Measurements from ENCODE around the gene DPYSL5. TPM values are rescaled to one million over a fixed set of nuclear protein-coding genes. Genes with fewer than 3 reads are reported as not detected.

DPYSL5 gene
- total RNA-seq, 1 donor from 2014 or later: 313 TPM

GRCh38 chr2:26816893-26817292, 31.0 kb upstream of the DPYSL5 start:
- peaks cover 9% of the 10 kb centered on the region for H3K4me1 Mint-ChIP-seq (ENCODE audit: low read depth, unreplicated experiment)
- H3K9me3 Mint-ChIP-seq (ENCODE audit: unreplicated experiment): peaks cover 3% of the 10 kb centered on the region
- no peak for TF ChIP-seq CTCF (IDR thresholded peaks at IDR 0.05; ENCODE audit: partially characterized antibody, unreplicated experiment)
- peaks cover 10% of the 10 kb centered on the region for H3K27me3 Mint-ChIP-seq (ENCODE audit: unreplicated experiment)
- H3K4me3 Mint-ChIP-seq (ENCODE audit: unreplicated experiment): no peak overlapping the region
- H3K36me3 Mint-ChIP-seq (ENCODE audit: unreplicated experiment): peaks cover 4% of the 10 kb centered on the region
- DNase-seq: no peak
- no peak overlapping the region for H3K27ac Mint-ChIP-seq (ENCODE audit: unreplicated experiment)

GRCh38 chr2:26818255-26818654, 29.7 kb upstream of the DPYSL5 start:
- no peak for TF ChIP-seq CTCF (IDR thresholded peaks at IDR 0.05; ENCODE audit: partially characterized antibody, unreplicated experiment)
- DNase-seq: no peak
- Mint-ChIP-seq H3K27ac (ENCODE audit: unreplicated experiment) (no peak overlapping the region), H3K36me3 (ENCODE audit: unreplicated experiment) (peaks cover 4% of the 10 kb centered on the region), H3K4me3 (ENCODE audit: unreplicated experiment) (no peak overlapping the region), H3K9me3 (ENCODE audit: unreplicated experiment) (peaks cover 3% of the 10 kb centered on the region), H3K4me1 (ENCODE audit: low read depth, unreplicated experiment) (peaks cover 9% of the 10 kb centered on the region), H3K27me3 (ENCODE audit: unreplicated experiment) (peaks cover 4% of the 10 kb centered on the region)

- Mint-ChIP-seq H3K9me3 (ENCODE audit: unreplicated experiment) (peaks cover 3% of the 10 kb centered on the region), H3K4me3 (ENCODE audit: unreplicated experiment) (no peak overlapping the region), H3K36me3 (ENCODE audit: unreplicated experiment) (no peaks in the 10 kb centered on the region), H3K27me3 (ENCODE audit: unreplicated experiment) (no peaks in the 10 kb centered on the region), H3K27ac (ENCODE audit: unreplicated experiment) (no peak overlapping the region), H3K4me1 (ENCODE audit: low read depth, unreplicated experiment) (peaks cover 9% of the 10 kb centered on the region)
- TF ChIP-seq CTCF (IDR thresholded peaks at IDR 0.05; ENCODE audit: partially characterized antibody, unreplicated experiment): no peak
- DNase-seq: no peak
Observed at GRCh38 chr2:26818972-26819371, 29.0 kb upstream of the DPYSL5 start.

- no peak for TF ChIP-seq CTCF (IDR thresholded peaks at IDR 0.05; ENCODE audit: partially characterized antibody, unreplicated experiment)
- DNase-seq: no peak
- no peaks in the 10 kb centered on the region for H3K9me3 Mint-ChIP-seq (ENCODE audit: unreplicated experiment)
- no peak overlapping the region for H3K27ac Mint-ChIP-seq (ENCODE audit: unreplicated experiment)
- H3K36me3 Mint-ChIP-seq (ENCODE audit: unreplicated experiment): no peaks in the 10 kb centered on the region
- H3K4me1 Mint-ChIP-seq (ENCODE audit: low read depth, unreplicated experiment): peaks cover 8% of the 10 kb centered on the region
- no peak overlapping the region for H3K4me3 Mint-ChIP-seq (ENCODE audit: unreplicated experiment)
- H3K27me3 Mint-ChIP-seq (ENCODE audit: unreplicated experiment): no peaks in the 10 kb centered on the region
Observed at GRCh38 chr2:26820932-26821331, 27.0 kb upstream of the DPYSL5 start.

- DNase-seq: no peak
- H3K9me3 Mint-ChIP-seq (ENCODE audit: unreplicated experiment): no peaks in the 10 kb centered on the region
- no peaks in the 10 kb centered on the region for H3K36me3 Mint-ChIP-seq (ENCODE audit: unreplicated experiment)
- H3K27me3 Mint-ChIP-seq (ENCODE audit: unreplicated experiment): no peaks in the 10 kb centered on the region
- H3K4me1 Mint-ChIP-seq (ENCODE audit: low read depth, unreplicated experiment): peaks cover 4% of the 10 kb centered on the region
- no peak for TF ChIP-seq CTCF (IDR thresholded peaks at IDR 0.05; ENCODE audit: partially characterized antibody, unreplicated experiment)
- no peak overlapping the region for H3K4me3 Mint-ChIP-seq (ENCODE audit: unreplicated experiment)
- no peak overlapping the region for H3K27ac Mint-ChIP-seq (ENCODE audit: unreplicated experiment)
Observed at GRCh38 chr2:26822877-26823276, 25.1 kb upstream of the DPYSL5 start.
